ENCODE data around the gene C19orf53. TPM values are rescaled to one million over a fixed set of nuclear protein-coding genes. Genes with fewer than 3 reads are reported as not detected.

The C19orf53 gene
- total and polyA plus RNA-seq, 2 experiments from 2014 or later: 104 to 401 TPM

DNA sequence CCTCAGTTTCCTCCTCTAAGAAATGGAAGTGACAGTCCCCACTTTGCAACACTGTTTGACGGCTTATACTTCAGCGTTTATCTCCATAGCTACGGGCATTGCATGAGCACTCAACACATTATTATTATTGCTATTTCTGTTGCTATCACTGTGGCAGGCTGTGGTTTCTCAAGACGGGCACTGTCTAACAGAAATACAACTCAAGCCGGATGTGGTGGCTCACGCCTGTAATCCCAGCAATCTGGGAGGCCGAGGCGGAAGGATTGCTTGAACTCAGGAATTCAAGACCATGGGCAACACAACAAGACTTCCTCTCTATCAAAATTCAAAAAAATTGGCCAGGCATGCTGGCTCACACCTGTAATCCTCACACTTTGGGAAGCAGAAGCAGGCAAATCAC, 16.1 kb downstream of the C19orf53 start:
- Mint-ChIP-seq H3K9me3 (no peaks in the 10 kb centered on the region), H3K4me1 (peaks cover 4% of the 10 kb centered on the region), H3K36me3 (ENCODE audit: low read depth) (no peaks in the 10 kb centered on the region), H3K27me3 (ENCODE audit: insufficient read depth, low read depth, poor library complexity) (peaks cover 11% of the 10 kb centered on the region), H3K4me3 (no peak overlapping the region), H3K27ac (no peak overlapping the region)
- H3F3A ChIP-seq (replicated peaks; ENCODE audit: low read depth): peaks cover 4% of the 10 kb centered on the region; the same call in 1 of the 2 replicates
- ATAC-seq (no peak), DNase-seq (ENCODE audit: low spot score) (no peak)
- H3K27ac ChIP-seq (ENCODE audit: low read depth): no peak overlapping the region
- no peaks in the 10 kb centered on the region for H3K27me3 ChIP-seq (ENCODE audit: insufficient read depth)
- no peaks in the 10 kb centered on the region for H3K79me2 ChIP-seq (replicated peaks; ENCODE audit: insufficient read depth)
- H3K4me3 ChIP-seq: no peak overlapping the region
- no peaks in the 10 kb centered on the region for H4K20me1 ChIP-seq (replicated peaks; ENCODE audit: insufficient read depth)
- no peak overlapping the region for H3K4me2 ChIP-seq
- H3K36me3 ChIP-seq (ENCODE audit: insufficient read depth): no peaks in the 10 kb centered on the region
- no peaks in the 10 kb centered on the region for H3K9me2 ChIP-seq (ENCODE audit: insufficient read depth)
- no peaks in the 10 kb centered on the region; the same call in 1 of the 2 replicates for H3K4me1 ChIP-seq (ENCODE audit: insufficient read depth)
- no peak overlapping the region for H2AFZ ChIP-seq
- TF ChIP-seq ZNF114 (CRISPR knock-in tag; IDR thresholded peaks at IDR 0.05) (no peak), EZH2 (IDR thresholded peaks at IDR 0.05; ENCODE audit: low read depth, unreplicated experiment) (no peak), JUNB (IDR thresholded peaks at IDR 0.05; ENCODE audit: unreplicated experiment) (no peak), CREB1 (CRISPR knock-in tag; IDR thresholded peaks at IDR 0.05; ENCODE audit: low read depth) (no peak), STAT1 (IDR thresholded peaks at IDR 0.05; ENCODE audit: unreplicated experiment) (no peak), EZH2phosphoT487 (IDR thresholded peaks at IDR 0.05; ENCODE audit: unreplicated experiment) (no peak), NANOG (IDR thresholded peaks at IDR 0.05; ENCODE audit: borderline replicate concordance) (no peak), ZNF331 (CRISPR knock-in tag; IDR thresholded peaks at IDR 0.05; ENCODE audit: low read depth) (no peak), POLR2AphosphoS5 (IDR thresholded peaks at IDR 0.05; ENCODE audit: low read depth) (no peak)
- TF ChIP-seq, protein P1, sequence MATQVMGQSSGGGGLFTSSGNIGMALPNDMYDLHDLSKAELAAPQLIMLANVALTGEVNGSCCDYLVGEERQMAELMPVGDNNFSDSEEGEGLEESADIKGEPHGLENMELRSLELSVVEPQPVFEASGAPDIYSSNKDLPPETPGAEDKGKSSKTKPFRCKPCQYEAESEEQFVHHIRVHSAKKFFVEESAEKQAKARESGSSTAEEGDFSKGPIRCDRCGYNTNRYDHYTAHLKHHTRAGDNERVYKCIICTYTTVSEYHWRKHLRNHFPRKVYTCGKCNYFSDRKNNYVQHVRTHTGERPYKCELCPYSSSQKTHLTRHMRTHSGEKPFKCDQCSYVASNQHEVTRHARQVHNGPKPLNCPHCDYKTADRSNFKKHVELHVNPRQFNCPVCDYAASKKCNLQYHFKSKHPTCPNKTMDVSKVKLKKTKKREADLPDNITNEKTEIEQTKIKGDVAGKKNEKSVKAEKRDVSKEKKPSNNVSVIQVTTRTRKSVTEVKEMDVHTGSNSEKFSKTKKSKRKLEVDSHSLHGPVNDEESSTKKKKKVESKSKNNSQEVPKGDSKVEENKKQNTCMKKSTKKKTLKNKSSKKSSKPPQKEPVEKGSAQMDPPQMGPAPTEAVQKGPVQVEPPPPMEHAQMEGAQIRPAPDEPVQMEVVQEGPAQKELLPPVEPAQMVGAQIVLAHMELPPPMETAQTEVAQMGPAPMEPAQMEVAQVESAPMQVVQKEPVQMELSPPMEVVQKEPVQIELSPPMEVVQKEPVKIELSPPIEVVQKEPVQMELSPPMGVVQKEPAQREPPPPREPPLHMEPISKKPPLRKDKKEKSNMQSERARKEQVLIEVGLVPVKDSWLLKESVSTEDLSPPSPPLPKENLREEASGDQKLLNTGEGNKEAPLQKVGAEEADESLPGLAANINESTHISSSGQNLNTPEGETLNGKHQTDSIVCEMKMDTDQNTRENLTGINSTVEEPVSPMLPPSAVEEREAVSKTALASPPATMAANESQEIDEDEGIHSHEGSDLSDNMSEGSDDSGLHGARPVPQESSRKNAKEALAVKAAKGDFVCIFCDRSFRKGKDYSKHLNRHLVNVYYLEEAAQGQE (IDR thresholded peaks at IDR 0.05; ENCODE audit: unreplicated experiment): no peak
- TF ChIP-seq, protein P2, sequence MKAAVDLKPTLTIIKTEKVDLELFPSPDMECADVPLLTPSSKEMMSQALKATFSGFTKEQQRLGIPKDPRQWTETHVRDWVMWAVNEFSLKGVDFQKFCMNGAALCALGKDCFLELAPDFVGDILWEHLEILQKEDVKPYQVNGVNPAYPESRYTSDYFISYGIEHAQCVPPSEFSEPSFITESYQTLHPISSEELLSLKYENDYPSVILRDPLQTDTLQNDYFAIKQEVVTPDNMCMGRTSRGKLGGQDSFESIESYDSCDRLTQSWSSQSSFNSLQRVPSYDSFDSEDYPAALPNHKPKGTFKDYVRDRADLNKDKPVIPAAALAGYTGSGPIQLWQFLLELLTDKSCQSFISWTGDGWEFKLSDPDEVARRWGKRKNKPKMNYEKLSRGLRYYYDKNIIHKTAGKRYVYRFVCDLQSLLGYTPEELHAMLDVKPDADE (IDR thresholded peaks at IDR 0.05): no peak
- TF ChIP-seq, protein P3, sequence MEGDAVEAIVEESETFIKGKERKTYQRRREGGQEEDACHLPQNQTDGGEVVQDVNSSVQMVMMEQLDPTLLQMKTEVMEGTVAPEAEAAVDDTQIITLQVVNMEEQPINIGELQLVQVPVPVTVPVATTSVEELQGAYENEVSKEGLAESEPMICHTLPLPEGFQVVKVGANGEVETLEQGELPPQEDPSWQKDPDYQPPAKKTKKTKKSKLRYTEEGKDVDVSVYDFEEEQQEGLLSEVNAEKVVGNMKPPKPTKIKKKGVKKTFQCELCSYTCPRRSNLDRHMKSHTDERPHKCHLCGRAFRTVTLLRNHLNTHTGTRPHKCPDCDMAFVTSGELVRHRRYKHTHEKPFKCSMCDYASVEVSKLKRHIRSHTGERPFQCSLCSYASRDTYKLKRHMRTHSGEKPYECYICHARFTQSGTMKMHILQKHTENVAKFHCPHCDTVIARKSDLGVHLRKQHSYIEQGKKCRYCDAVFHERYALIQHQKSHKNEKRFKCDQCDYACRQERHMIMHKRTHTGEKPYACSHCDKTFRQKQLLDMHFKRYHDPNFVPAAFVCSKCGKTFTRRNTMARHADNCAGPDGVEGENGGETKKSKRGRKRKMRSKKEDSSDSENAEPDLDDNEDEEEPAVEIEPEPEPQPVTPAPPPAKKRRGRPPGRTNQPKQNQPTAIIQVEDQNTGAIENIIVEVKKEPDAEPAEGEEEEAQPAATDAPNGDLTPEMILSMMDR (conservative IDR thresholded peaks at IDR 0.05; ENCODE audit: low read depth in 2 of 2): no peak
- TF ChIP-seq, protein P4, sequence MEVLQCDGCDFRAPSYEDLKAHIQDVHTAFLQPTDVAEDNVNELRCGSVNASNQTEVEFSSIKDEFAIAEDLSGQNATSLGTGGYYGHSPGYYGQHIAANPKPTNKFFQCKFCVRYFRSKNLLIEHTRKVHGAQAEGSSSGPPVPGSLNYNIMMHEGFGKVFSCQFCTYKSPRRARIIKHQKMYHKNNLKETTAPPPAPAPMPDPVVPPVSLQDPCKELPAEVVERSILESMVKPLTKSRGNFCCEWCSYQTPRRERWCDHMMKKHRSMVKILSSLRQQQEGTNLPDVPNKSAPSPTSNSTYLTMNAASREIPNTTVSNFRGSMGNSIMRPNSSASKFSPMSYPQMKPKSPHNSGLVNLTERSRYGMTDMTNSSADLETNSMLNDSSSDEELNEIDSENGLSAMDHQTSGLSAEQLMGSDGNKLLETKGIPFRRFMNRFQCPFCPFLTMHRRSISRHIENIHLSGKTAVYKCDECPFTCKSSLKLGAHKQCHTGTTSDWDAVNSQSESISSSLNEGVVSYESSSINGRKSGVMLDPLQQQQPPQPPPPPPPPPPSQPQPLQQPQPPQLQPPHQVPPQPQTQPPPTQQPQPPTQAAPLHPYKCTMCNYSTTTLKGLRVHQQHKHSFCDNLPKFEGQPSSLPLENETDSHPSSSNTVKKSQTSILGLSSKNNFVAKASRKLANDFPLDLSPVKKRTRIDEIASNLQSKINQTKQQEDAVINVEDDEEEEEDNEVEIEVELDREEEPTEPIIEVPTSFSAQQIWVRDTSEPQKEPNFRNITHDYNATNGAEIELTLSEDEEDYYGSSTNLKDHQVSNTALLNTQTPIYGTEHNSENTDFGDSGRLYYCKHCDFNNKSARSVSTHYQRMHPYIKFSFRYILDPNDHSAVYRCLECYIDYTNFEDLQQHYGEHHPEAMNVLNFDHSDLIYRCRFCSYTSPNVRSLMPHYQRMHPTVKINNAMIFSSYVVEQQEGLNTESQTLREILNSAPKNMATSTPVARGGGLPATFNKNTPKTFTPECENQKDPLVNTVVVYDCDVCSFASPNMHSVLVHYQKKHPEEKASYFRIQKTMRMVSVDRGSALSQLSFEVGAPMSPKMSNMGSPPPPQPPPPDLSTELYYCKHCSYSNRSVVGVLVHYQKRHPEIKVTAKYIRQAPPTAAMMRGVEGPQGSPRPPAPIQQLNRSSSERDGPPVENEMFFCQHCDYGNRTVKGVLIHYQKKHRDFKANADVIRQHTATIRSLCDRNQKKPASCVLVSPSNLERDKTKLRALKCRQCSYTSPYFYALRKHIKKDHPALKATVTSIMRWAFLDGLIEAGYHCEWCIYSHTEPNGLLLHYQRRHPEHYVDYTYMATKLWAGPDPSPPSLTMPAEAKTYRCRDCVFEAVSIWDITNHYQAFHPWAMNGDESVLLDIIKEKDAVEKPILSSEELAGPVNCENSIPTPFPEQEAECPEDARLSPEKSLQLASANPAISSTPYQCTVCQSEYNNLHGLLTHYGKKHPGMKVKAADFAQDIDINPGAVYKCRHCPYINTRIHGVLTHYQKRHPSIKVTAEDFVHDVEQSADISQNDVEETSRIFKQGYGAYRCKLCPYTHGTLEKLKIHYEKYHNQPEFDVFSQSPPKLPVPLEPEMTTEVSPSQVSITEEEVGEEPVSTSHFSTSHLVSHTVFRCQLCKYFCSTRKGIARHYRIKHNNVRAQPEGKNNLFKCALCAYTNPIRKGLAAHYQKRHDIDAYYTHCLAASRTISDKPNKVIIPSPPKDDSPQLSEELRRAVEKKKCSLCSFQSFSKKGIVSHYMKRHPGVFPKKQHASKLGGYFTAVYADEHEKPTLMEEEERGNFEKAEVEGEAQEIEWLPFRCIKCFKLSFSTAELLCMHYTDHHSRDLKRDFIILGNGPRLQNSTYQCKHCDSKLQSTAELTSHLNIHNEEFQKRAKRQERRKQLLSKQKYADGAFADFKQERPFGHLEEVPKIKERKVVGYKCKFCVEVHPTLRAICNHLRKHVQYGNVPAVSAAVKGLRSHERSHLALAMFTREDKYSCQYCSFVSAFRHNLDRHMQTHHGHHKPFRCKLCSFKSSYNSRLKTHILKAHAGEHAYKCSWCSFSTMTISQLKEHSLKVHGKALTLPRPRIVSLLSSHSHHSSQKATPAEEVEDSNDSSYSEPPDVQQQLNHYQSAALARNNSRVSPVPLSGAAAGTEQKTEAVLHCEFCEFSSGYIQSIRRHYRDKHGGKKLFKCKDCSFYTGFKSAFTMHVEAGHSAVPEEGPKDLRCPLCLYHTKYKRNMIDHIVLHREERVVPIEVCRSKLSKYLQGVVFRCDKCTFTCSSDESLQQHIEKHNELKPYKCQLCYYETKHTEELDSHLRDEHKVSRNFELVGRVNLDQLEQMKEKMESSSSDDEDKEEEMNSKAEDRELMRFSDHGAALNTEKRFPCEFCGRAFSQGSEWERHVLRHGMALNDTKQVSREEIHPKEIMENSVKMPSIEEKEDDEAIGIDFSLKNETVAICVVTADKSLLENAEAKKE (CRISPR knock-in tag; IDR thresholded peaks at IDR 0.05): no peak

All from GM23338 (cell line).